ENCODE data around the gene MYCBP2. TPM values are rescaled to one million over a fixed set of nuclear protein-coding genes. Genes with fewer than 3 reads are reported as not detected.
"Not testable (repeated sequence)": the region's sequence is repeated elsewhere in the genome, so short reads cannot be mapped to it uniquely, and the experiment has no call there.

MYCBP2 gene
- total RNA-seq, 1 experiment from 2014 or later: 31.2 TPM

DNA sequence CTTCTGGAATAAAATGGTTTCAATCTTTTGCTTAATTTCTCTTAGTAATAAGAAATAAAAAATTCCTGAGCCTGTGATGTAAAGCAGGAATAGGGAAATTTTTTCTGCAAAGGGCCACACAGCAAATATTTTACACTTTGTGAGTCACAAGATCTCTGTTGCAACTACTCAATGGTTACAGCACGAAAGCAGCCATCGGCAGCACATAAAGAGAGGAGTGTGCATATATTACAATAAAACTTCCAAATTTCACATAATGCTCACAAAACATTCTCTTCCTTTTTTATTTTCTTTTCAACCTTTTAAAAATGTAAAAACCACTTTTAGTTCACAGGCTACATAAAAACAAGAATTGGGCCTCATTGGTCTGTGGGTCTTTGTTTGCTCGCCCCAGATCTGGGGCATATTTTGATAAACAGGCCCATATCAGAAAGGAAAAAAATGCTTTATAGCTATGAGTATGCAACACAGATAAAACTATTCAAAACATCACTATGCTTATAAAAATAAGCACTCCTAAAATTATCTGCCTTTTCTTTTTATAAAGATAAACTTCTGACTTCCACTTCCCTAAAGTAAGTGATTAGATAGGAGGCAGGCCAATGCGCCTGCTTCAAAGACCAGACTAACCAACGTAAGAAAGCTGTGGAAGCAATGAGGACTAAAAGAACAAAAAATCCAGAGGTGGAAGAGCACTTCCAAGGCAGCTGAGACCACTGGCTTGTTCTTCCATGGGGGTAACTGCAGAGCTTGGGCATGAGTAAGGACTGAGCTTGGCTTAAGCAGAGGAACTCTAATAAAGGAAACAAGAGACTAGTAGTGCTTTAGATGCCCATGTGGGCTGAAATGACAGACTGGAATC, 26.5 kb downstream of the MYCBP2 start:
- DNase-seq (ENCODE audit: low read depth): peak; percentile 24

DNA sequence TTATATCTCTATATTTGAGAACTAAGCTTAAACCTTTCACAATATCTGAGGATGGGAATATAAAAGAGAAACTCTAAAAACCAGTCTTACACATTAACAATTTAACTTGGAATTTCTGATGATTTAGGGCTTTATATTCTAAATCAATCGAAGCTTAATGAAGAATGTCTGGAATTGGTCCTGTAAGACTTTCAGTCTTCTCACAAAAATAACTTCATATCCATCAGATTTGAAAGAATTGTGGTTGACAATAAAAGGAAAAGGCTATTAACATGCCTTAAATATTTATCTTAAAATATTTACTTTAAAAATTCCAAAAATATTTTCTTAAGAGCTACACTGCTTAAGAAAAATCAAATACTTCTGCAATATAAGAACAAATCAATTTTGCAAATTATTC, 27.3 kb downstream of the MYCBP2 start:
- DNase-seq (ENCODE audit: low read depth): no peak

DNA sequence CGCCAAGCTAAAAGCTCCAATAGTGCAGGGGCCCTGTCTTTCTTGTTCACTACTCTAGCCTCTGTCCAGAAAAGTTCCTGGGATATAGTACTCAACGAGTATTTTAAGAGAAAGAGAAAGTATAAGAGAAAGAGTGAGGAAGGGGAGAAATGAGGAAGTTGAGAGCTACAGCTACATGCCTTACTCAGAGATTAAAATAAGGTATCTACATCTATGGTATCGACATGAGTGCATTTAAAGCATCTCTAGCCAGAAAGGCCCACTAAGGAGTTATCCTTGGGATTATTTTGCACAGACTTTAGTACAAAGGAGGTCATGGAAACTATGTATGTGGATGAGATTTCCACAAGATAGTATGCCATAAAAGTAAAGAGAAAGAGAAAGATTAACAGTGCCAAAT, 28.5 kb downstream of the MYCBP2 start:
- DNase-seq (ENCODE audit: low read depth): no peak

DNA sequence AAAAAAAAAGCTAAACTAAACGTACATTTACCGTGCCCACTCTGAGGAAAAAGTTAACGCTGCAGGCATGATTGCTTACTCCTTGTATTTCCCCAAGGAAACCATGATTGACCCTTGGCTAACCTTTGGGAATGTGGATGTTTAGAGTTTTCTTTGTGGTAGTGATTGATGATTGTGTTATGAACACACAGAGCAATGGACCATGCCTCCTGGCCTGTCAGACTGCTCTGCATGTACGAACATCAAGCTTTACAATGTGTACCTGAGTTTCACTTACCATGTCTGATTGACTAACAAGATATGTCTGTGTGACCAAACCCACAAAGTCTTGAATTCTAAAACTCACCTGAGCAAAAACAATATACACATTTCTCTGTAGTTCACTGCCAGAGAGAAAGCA, 35.1 kb downstream of the MYCBP2 start:
- DNase-seq (ENCODE audit: low read depth): no peak

DNA sequence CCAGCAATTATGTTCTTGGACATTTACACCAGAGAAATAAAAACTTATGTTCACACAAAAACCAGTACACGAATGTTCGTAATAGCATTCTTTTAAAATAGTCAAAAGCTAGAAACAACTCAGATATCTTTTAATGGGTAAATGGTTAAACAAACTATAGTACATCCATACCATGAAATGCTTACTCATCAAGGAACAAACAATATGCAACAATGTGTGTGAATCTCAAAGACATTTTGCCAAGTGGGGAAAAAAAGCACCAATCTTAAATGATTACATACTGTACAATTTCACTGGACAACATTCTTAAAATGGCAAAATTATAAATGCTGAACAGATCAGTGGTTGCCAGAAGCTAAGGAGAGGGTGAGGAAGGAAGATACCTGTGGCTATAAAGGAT, 36.6 kb downstream of the MYCBP2 start:
- DNase-seq (ENCODE audit: low read depth): no peak

DNA sequence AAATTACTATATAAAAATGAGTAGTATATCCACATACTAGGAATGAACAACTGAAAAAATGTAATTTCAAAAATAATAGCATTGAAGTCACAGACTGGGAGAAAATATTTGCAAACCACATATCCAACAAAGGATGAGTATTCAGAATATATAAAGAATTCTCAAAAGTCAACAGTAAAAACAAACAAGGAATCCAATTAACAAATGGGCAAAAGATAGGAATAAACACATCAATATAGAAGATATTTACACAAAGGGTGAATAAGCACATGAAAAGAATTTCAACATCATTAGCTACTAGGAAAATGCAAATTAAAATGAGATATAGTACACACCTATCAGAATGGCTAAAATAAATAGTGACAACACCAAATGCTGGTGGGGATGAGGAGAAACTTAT, 37.0 kb downstream of the MYCBP2 start:
- DNase-seq (ENCODE audit: low read depth): no peak

DNA sequence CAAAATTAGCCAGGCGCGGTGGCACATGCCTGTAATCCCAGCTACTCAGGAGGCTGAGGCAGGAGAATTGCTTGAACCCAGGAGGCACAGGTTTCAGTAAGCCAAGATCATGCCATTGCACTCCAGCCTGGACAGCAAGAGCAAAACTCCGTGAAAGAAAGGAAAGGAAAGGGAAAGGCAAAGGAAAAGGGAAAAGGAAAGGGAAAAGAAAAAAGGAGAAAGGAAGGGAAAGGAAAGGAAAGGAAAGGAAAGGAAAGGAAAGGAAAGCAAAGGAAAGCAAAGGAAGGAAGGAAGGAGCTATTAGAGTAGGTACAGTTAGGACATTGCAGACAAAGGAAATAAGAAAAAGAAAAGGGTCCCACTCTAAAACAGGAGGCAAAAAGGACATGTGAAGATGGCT, 41.3 kb downstream of the MYCBP2 start:
- DNase-seq (ENCODE audit: low read depth): not testable (repeated sequence)

DNA sequence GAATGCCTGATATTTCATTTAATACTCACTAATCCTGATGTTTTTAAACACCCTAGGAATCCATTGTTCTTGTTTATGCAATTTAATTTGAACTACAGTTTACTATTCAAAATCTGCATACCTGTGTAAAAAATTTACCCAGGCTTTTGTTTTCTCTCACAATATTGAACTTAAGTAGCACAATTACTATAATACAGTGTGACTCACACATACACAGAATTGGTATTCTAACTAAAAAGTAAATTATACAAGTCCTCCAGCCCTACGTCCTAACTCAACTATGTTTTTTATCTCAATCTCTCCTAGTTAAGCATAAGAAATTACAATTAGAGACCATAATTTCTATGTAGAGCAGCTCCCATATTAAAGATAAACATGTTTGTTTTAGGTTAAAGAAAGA, 41.8 kb downstream of the MYCBP2 start:
- no peak for DNase-seq (ENCODE audit: low read depth)

DNA sequence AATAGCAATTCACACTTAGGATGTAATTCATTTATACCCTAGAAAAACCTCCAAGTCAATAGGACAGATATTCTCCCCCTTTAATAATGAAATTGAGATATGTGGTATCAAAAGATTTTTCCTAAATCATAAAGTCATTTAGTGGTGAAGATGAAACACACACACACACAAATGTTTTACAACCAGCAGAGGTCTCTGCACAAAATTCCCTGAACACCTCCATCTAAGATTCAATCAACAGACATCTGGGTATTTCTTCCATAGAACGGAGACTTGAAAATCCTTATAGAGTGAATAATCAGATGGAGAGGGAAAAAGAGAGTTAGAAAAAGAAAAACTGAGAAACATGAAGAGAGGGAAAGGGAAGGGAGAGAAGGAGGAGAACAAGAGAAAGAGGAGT, 52.8 kb downstream of the MYCBP2 start:
- no peak for DNase-seq (ENCODE audit: low read depth)

DNA sequence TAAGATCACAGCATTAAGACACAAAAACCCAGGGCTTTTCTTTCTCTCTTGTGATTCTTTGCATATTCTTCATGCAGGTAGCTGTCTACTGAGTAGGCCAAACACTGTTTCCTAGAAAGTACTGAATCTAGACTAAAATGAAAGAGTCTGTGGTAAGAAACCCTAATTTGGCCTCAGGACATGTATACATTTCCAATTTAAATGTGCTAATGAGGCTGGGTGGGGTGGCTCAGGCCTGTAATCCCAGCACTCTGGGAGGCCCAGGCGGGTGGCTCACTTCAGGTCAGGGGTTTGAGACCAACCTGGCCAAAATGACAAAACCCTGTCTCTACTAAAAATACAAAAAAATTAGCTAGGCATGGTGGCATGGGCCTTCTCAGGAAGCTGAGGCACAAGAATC, 57.8 kb downstream of the MYCBP2 start:
- no peak for DNase-seq (ENCODE audit: low read depth)

DNA sequence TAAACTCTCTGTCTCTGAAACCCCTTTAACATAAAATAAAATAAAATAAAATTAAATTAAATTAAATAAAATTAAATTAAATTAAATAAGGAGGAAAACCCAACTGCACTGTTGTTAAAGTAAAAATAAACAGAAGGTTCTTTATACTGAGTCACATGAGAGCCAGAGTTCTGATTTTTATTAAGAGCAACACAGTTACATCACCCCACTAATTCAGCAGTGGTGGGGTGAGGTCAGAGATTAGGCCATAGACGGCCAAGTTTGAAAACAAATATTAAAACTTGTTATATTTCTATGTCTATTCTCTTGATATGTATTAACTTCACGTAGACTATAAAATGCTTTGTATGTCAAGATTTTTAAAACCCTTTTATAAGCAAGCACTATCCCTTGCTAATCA, 59.5 kb downstream of the MYCBP2 start:
- DNase-seq (ENCODE audit: low read depth): no peak

DNA sequence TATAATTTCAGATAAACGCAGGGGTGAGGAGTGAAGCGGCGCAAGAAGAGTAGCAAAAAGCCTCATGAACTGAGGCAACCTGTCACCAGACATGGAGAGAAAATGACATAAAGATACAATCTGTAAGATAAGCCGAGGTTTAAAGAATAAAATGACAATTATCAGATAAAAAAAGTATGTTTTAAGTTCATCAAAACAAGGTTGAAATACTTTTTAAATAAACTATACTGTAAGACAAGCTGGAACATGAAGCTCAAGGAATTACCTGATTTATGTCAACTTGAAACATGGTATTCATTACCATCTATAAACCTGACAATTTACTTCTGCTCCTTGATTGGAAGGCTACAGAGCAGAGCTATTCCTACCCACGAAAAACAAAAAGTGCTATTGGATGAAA, 61.6 kb downstream of the MYCBP2 start:
- DNase-seq (ENCODE audit: low read depth): no peak

DNA sequence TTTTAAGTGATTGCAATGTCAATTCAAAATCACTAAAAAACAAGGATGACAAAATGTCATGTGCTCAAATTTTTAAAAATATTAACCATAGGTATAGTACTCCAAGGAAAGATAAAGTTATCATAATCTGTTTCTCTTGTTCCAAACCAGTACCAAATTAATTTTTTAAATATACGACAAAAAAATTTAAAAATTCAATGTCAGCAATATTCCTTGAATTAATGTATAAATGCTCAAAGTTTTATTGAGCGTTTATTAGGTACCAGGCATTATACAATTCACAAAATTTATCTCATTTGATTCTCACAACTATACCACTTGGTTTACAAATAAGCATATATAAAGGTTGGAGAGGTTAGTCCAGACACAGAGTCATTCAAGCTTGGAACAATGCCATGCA, 64.7 kb downstream of the MYCBP2 start:
- no peak for DNase-seq (ENCODE audit: low read depth)

DNA sequence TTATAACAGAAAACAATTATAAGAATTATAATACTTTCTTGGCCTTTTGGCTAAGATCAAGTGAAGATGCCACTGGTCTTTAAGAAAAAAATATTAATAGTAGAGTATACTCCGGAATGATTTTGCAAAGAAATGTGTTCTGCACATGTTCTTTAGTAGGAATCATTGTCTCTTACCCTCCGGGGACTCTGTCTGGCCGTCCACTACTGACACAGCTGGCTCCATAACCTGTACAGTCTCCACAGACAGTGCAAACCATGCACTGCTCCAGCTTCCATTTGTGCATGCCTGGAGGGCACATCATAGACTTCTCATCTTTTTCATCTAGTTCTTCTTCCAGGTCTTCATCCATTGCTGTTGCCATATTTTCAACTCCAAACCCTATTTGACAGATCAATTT, 75.9 kb downstream of the MYCBP2 start:
- peak; percentile 13 for DNase-seq (ENCODE audit: low read depth)

DNA sequence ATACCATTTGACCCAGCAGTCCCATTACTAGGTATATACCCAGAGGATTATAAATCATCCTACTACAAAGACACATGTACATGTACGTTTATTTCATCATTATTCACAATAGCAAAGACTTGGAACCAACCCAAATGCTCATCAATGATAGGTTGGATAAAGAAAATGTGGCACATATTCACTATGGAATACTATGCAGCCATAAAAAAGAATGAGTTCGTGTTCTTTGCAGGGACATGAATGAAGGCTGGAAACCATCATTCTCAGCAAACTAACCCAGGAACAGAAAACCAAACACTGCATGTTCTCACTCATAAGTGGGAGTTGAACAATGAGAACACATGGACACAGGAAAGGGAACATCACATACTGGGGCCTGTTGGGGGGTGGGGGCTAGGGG, 81.7 kb downstream of the MYCBP2 start:
- not testable (repeated sequence) for DNase-seq (ENCODE audit: low read depth)

DNA sequence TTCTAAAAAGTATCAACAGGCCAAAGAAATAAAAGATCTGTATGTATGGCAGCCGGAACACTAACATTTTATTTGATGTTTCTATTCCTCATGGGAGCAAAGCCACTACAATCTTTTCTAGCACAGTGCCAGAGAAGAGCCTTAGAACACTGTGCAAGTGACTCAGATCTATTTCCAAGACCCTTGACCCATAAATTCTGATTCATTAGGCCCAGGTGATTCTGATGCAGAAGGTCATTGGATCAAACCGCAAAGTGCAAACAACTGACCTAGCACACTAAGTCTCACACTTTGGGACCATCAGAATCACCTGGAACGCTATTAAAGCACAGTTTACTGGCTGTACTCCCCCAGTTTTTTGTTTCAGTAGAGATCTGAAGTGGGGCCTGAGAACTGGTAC, 87.6 kb downstream of the MYCBP2 start:
- no peak for DNase-seq (ENCODE audit: low read depth)

DNA sequence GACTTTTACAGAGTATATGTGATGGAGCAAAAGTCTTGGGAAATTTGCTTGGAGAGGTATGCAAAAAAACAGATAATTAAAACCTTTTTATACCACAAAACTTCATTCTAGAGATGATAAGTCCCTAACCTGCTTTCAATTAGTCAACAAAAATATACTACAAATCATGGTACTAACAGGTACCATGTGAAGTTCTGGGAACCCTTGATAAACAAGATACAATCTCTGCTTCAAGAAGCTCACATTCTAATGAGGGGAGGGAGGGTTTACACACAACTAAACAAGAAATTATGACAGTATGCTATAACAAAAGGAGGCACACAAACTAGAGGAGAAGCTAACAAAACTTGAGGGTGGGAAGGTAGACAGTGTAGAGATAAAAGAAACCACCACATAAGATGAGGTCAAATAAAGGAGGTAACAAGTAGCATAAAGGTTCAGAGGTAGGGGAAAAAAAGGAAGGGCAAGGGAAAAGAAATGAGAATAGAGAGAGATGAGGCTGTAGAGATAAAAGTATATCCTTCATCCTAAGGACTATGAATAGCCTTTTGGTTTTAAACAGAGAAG, 91.4 kb downstream of the MYCBP2 start:
- no peak for DNase-seq (ENCODE audit: low read depth)

DNA sequence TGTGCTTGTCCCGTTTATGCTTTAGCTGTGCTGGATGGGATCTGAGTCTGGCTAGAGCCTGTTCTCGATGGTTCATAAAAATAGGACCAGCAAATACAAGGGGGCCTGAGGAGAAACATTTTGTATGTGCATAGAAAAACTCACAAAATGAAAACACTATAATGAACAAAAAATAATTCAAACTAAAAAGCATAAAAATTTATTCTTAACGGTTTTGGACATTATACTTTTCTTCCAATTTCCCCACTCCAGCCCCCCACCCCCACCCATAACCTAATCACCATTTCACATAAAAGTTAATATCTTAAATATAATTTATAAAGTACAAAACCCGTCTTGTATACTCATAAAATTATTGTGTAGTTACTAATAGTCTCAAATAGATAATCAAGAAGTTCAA, 93.7 kb downstream of the MYCBP2 start:
- DNase-seq (ENCODE audit: low read depth): no peak

DNA sequence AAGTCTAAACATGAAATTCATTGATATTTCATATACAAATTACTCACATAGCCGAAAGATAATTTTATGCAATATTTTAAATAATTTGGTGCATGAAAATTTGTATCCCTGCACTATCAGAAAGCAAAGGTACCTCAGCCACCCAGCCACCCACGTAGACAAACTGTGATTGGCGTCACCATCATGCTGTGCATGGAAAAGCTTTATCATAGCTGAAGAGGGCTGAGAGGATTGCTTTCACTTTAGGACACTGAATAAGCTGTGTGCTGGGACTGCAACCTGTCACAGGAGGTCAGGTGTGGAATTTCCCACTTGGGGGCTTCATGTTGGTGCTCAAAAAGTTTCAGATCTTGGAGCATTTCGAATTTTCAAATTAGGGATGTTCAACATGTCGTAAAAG, 96.3 kb downstream of the MYCBP2 start:
- DNase-seq (ENCODE audit: low read depth): no peak

DNA sequence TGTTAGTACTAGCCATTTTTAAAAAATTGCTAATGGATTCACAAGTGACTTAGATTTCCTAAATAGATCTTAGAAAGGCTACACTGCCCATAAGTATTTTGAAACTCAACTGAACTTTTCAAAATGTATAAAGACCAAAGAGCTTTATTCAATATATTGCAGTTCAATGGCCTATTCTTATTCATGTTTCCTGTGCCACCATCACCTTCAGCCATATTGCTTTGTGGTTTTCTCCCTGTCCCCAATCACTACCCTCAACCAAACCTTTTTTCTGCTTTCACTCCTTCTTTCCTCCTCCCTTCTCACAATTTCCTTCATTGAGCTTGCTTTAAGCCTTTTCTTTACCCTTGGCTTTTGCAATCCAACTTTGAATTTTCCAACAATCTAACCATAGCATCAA, 100.9 kb downstream of the MYCBP2 start:
- no peak for DNase-seq (ENCODE audit: low read depth)

DNA sequence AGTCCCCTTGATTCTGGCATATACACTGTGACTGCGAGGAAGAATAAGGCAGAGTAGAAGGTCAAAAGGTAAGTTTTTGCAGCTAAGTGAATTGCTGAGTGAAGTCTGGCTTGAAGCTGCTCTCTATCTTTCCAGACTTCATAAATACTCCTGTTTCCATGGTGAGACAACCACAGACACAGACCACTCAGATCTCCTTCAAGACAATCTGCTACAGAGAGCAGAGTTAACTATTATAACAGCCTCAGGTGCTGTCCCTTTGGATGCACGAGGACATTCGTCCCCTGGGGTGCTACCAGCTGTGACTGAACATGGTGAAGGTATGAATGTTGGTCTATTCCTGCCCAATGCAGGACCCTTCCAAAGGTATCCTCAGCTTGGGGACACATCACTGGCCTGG, 104.0 kb downstream of the MYCBP2 start:
- DNase-seq (ENCODE audit: low read depth): no peak

DNA sequence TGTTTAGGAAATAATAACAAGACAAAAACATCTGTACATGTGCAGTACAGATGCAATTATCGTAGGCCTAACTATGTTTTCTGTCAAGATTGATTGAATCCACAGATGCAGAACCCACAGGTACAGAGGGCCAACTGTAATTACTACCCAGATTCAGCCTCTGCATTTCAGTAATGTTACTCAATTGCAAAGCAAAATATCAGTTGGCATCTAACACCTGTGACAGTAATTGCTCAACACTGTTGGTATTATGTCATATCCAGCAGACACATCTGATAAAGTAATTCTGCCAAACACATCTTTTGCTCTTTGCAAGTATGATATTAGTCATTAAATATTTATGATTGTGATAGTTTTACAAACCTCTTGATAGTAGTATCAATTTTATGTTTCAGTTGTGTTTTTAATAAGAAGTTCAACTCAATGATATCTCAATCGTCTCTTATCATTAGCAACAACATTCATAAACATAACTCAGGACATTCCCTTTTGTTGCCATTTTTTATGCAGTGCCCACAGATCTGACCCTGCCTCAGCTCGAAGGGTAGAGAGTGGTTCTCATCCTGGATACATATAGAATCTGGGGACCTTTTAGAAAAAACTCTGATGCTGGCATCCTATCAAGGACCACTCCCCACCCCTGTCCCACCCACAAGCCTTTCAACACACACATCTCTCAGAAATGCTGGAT, 104.7 kb downstream of the MYCBP2 start:
- no peak for DNase-seq (ENCODE audit: low read depth)

DNA sequence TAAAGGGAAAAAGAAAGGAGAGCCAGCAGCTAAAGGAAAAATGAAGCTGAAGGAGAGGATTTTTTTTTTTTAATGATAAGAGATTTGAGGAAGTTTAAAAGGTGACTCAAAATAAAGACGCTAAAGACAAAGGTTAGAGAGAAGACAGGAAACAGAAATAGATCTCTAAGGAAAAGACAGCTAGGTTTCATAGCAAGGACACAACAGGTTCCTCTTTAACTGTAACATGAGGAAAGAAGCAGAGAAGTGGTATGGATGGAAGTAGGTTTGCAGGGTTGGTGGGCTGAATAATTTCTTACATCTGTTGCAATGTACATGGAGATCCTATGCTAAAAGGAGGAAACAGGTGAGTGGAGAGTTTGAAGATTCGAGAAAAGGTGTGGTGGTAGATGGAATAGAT, 107.5 kb downstream of the MYCBP2 start:
- no peak for DNase-seq (ENCODE audit: low read depth)
